GM18870 (cell line): ENCODE data around the gene PLCD3.

ENCODE experiments used
- ATAC-seq: cut with Tn5 transposase; IDR thresholded peaks from one replicate; pipeline ENCODE4 v1.9.1; 2021; ENCODE audit warnings: moderate library complexity; ENCODE audit not compliant: unreplicated experiment

The PLCD3 gene, protein sequence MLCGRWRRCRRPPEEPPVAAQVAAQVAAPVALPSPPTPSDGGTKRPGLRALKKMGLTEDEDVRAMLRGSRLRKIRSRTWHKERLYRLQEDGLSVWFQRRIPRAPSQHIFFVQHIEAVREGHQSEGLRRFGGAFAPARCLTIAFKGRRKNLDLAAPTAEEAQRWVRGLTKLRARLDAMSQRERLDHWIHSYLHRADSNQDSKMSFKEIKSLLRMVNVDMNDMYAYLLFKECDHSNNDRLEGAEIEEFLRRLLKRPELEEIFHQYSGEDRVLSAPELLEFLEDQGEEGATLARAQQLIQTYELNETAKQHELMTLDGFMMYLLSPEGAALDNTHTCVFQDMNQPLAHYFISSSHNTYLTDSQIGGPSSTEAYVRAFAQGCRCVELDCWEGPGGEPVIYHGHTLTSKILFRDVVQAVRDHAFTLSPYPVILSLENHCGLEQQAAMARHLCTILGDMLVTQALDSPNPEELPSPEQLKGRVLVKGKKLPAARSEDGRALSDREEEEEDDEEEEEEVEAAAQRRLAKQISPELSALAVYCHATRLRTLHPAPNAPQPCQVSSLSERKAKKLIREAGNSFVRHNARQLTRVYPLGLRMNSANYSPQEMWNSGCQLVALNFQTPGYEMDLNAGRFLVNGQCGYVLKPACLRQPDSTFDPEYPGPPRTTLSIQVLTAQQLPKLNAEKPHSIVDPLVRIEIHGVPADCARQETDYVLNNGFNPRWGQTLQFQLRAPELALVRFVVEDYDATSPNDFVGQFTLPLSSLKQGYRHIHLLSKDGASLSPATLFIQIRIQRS

GRCh38 chr17:45132320-45132571, at the start of gene PLCD3:
Gene PLCD3, minus strand, starts transcription at chr17:45132515. Its CDS starts 105 bp downstream, at chr17:45132410.
- no peak for ATAC-seq

DNA sequence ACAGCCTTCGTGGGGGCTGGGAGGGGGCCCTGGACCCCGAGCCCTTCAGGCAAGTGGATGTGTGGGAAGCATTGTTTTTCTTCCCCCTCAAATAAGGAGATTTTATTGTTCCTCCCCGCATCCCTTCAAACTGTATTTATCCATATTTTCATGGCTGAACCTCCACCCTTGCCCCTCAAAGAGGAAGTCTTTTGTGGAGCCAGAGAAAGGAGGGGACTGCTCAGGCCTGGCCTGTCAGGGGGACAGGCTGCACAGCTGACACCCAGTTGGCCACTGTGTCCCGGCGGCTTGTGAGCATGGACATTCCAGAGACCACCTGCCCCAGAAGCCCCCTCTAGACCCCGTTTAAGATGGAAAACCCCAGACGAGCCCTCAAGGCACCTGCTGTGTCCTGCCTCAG, 45.2 kb upstream of the PLCD3 start:
- ATAC-seq = no peak

GRCh38 chr17:45175759-45176115, 43.4 kb upstream of the PLCD3 start:
- no peak for ATAC-seq

GRCh38 chr17:45172541-45173286, 40.4 kb upstream of the PLCD3 start:
- ATAC-seq = no peak

- no peak for ATAC-seq
Observed at GRCh38 chr17:45172232-45172540, 39.9 kb upstream of the PLCD3 start.

DNA sequence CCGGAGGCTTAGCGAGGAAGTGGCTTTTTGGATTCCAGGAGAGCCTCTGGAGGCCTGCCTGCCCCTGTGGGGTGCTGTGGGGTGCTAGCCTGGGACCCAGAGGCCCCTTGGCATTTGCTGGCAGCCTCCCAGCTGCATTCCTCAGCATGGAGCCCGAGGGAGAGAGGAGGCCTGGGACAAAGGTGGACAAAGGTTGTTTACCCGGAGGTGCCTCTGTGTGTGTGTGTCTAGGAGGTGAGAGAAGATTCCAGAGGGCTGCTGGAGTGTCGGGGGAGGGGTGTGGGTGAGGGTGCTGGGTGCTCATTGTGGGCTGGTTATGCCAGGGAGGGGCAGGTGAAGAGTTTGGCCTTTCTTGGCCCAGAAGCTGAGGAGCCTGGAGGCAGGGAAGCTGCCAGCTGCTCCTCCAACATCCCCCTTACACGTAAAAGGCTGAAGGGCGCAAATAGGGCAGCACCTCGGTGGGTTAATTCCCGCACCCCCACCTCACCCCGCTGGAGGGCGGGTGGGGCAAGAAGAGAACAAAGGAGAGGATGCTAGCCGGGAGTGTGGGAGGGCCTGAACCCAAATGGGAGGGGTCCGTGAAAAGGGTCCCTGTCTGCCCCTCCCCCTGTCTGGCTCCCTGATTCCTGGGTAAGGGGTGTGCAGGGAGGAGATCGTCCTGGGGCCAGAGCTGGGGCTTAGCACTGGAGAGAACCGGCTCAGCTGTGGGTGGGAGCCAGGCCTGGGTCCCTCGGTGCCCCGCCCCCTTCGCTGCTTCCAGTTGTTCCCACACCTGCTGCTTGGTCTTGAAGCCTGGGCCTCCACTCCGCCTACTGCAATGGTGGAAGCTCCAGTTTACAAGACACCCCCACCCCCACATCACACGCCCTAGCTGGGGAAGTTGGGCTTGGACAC, 39.3 kb upstream of the PLCD3 start:
- no peak for ATAC-seq

- ATAC-seq = no peak
Observed at GRCh38 chr17:45170931-45171337, 38.6 kb upstream of the PLCD3 start.

- ATAC-seq = no peak
Observed at GRCh38 chr17:45170280-45170930, 38.1 kb upstream of the PLCD3 start.

- no peak for ATAC-seq
Observed at GRCh38 chr17:45168991-45169752, 36.9 kb upstream of the PLCD3 start.

- ATAC-seq = no peak
Observed at GRCh38 chr17:45164734-45165269, 32.5 kb upstream of the PLCD3 start.

DNA sequence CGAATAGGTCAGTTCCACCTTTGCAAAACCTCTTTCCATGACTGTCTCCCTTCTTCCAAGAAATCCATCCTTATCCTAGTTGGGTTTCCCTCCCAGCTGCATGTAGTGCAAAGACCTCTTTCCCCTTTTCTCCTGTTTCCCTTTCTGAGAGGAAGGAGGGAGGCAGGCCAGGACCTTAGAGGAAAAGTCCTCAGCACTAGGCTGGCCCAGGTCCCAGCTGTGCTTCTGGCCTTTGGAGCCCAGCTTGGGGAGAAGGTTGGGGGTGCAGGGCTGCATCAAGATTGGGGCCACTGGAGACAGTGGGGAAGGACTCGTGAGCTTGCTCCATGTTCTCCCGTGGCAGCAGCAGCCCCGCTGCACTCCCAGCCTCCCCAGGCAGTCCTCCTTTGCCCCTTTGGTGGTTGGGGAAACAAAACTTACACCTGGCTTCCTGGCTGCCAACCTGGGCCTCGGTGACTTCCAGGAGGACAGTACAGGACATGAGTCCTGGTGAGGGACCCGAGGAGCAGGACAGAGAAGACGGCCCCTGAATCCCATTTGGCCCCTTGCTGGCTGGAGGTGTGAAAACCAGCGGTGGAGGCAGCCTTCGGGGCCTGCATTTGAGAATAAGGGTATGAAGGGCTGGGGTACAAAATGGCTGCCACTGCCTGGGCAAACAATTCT, 29.8 kb upstream of the PLCD3 start:
- no peak for ATAC-seq

GRCh38 chr17:45161288-45162024, 29.1 kb upstream of the PLCD3 start, which contains the start of gene HEXIM2:
Gene HEXIM2, plus strand, starts transcription at chr17:45161875. Its CDS starts 919 bp downstream, at chr17:45162794.
- peak; percentile 89 for ATAC-seq

DNA sequence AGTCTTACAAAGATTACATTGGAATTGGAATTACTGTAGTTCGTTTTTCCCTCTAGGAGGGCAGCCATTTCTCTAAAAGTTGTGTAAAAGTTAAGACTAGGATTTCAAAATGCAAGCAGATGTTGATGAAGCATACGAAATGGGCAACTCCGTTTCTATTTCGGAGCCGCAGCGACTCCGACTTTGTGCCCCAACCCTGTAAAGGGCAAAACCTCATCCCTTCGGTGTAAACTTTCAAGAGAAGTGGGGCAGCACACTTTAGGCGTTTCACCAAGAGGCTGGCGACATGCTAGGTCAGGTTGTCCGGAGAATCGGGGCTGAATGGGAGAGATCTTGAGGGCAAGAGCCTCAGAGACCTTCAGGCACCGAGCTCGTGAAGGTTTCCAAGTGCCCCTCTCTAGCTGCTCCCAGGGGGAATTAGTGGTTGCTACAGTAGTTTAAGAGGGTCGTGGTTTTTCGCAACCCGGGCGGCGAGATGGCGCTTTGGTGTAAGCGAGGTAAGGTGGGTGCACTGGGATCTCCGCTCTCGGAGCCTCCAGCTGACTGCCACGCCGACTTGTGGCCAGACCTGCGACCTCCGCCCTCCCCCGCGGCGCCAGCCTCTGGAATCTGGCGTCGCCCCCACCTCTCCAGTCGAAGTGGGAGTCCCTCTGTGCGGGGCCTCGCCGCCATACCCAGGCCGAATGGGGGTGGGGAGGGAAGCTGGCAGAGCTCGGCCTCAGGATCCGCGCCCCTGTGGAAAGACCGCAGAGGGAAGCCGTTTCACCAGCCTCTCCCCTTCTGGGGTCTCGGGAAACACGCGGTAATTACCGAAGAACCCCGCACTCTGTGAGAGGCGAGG, 28.4 kb upstream of the PLCD3 start:
- ATAC-seq = peak; percentile 5

DNA sequence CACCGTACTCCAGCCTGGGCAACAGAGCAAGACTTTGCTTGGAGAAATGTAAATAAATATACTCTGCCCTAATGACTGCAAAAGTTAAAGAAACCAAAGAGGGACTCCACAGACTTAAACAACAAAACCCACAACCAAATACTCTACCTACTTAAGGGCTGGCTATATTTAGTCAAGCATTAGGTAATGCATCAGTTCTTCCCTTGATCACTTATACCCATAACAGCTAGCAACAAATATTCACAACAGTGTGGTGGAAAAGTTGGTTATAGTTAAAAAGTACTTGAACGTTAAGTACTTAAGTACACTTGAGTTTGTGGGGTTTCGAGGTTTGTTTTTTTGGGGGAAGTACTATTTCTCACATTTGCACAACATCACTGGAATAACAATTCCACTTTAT, 23.9 kb upstream of the PLCD3 start:
- no peak for ATAC-seq

- no peak for ATAC-seq
Observed at GRCh38 chr17:45155483-45155882, 23.2 kb upstream of the PLCD3 start.

DNA sequence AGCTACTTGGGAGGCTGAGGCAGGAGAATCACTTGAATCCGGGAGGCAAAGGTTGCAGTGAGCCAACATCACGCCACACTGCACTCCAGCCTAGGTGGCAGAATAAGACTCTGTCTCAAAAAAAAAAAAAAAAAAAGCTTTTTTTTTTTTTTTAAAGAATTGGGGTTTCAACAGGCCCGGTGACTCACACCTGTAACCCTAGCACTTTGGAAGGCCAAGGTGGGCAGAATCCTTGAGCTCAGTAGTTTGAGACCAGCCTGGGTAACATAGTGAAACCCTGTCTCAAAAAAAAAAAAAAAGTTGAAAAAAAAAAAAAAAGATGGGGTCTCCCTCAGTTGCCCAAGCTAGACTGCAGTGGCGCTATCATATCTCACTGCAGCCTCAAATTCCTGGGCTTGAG, 22.7 kb upstream of the PLCD3 start:
- no peak for ATAC-seq
